PC-3 (cell line): Measurements from ENCODE around the gene IQSEC3. TPM values are rescaled to one million over a fixed set of nuclear protein-coding genes. Genes with fewer than 3 reads are reported as not detected.

Experiments used
- ATAC-seq: fragments of 200-7000 bp; cut with Tn5 transposase; 2 replicates; pipeline ENCODE4 v1.9.1; 2020; ENCODE audit warnings: mild to moderate bottlenecking, moderate library complexity
- BruUV-seq: library from RNA; stranded (reverse); fragments of 400-500 nt; replicated peaks from 2 replicates; lab custom pipeline; 2021; lab: Mats Ljungman, UMichigan
- CTCF ChIA-PET: fragments of 300-600 bp; sonication (Branson Sonifier 250); formaldehyde crosslinking; loops from one replicate; lab custom pipeline; 2022; ENCODE audit warnings: antibody characterized with exemption; lab: Charles Lee
- POLR2A ChIA-PET: fragments of 300-600 bp; sonication (Branson Sonifier 250); formaldehyde crosslinking; loops from one replicate; lab custom pipeline; 2022; ENCODE audit warnings: antibody characterized with exemption; ENCODE audit not compliant: unreplicated experiment; lab: Charles Lee
- DNase-seq: peaks from one replicate; pipeline ENCODE4 v3.0.0-alpha.2; 2015
- H2AFZ ChIP-seq: fragments of 300-600 bp; sonication (generic); 2 replicates; pipeline ENCODE4 v1.6.0; 2016; ENCODE audit warnings: antibody characterized with exemption, low read length
- H3F3A ChIP-seq: fragments of 300-600 bp; sonication (generic); one replicate; pipeline ENCODE4 v1.6.0; 2017; ENCODE audit warnings: antibody characterized with exemption, low read length, control low read depth, mild to moderate bottlenecking; ENCODE audit not compliant: unreplicated experiment
- H3K27ac ChIP-seq: fragments of 300-600 bp; sonication (generic); 2 replicates; pipeline ENCODE4 v1.5.1; 2016; ENCODE audit warnings: mild to moderate bottlenecking, low read length
- H3K27me3 ChIP-seq: fragments of 300-600 bp; sonication (generic); 2 replicates; pipeline ENCODE4 v1.6.1; 2016; ENCODE audit warnings: low read length, mixed read lengths
- H3K36me3 ChIP-seq: fragments of 300-600 bp; sonication (generic); 2 replicates; pipeline ENCODE4 v1.6.1; 2016; ENCODE audit warnings: low read depth, mixed run types, low read length, mixed read lengths
- H3K4me1 ChIP-seq: fragments of 300-600 bp; sonication (generic); 2 replicates; pipeline ENCODE4 v1.5.1; 2016; ENCODE audit warnings: low read length; ENCODE audit not compliant: insufficient read depth
- H3K4me2 ChIP-seq: fragments of 300-600 bp; sonication (generic); 2 replicates; pipeline ENCODE4 v1.6.0; 2016; ENCODE audit warnings: low read length
- H3K4me3 ChIP-seq: fragments of 300-600 bp; sonication (generic); 2 replicates; pipeline ENCODE4 v1.5.1; 2016; ENCODE audit warnings: mild to moderate bottlenecking, low read length, mixed read lengths
- H3K79me2 ChIP-seq: fragments of 300-600 bp; sonication (generic); 2 replicates; pipeline ENCODE4 v1.6.1; 2017; ENCODE audit warnings: low read length, mixed read lengths
- H3K9ac ChIP-seq: fragments of 300-600 bp; sonication (generic); 2 replicates; pipeline ENCODE4 v1.6.0; 2016; ENCODE audit warnings: mild to moderate bottlenecking, low read length
- H3K9me2 ChIP-seq: fragments of 300-600 bp; sonication (generic); replicated peaks from 2 replicates; pipeline ENCODE4 v1.6.1; 2016; ENCODE audit warnings: mixed run types, low read length, mixed read lengths
- H3K9me3 ChIP-seq: fragments of 300-600 bp; sonication (generic); 2 replicates; pipeline ENCODE4 v1.6.1; 2016; ENCODE audit warnings: low read length, mixed read lengths
- H4K20me1 ChIP-seq: fragments of 300-600 bp; sonication (generic); 2 replicates; pipeline ENCODE4 v1.6.1; 2016; ENCODE audit warnings: low read length, mixed read lengths
- CTCF ChIP-seq: fragments of 300-600 bp; sonication (generic); conservative IDR thresholded peaks from 2 replicates; pipeline ENCODE4 v1.5.1; 2017; ENCODE audit warnings: antibody characterized with exemption, low read depth, mild to moderate bottlenecking, low read length
- EZH2 ChIP-seq: fragments of 300-600 bp; sonication (generic); IDR thresholded peaks from one replicate; pipeline ENCODE4 v1.6.1; 2017; ENCODE audit warnings: antibody characterized with exemption, mild to moderate bottlenecking, low read length; ENCODE audit not compliant: unreplicated experiment
- EZH2phosphoT487 ChIP-seq: fragments of 300-600 bp; sonication (generic); IDR thresholded peaks from 2 replicates; pipeline ENCODE4 v1.6.1; 2018; ENCODE audit warnings: mild to moderate bottlenecking, antibody characterized with exemption, low read length, borderline replicate concordance
- intact Hi-C: fragments of 100-400 bp; cut with micrococcal nuclease; formaldehyde crosslinking; loops from 2 replicates; pipeline ENCODE4 v1.9.0; 2023
- total RNA-seq: library from RNA; depleted of rRNA; stranded (reverse); fragments of >200 nt; gene quantifications from 2 replicates; pipeline ENCODE4 v1.2.3, GENCODE V29; 2014

The IQSEC3 gene
- total RNA-seq, 1 experiment from 2014 or later, result 0.11 TPM

- H3K9me2 ChIP-seq, result no peaks in the 10 kb centered on the region
- no peaks in the 10 kb centered on the region for H4K20me1 ChIP-seq
- no peak overlapping the region for H3K4me3 ChIP-seq
- DNase-seq, result no peak
- BruUV-seq, result no TSS peak
- ATAC-seq, result no peak
- H3K36me3 ChIP-seq, result no peaks in the 10 kb centered on the region
- H3K9me3 ChIP-seq, result no peaks in the 10 kb centered on the region
- POLR2A ChIA-PET, result no interaction called here
- CTCF ChIA-PET, result no interaction called here
- H3K4me1 ChIP-seq, result no peaks in the 10 kb centered on the region
- no peak overlapping the region for H2AFZ ChIP-seq
- intact Hi-C loops, result no loop called here
- no peak for TF ChIP-seq EZH2
- no peak for TF ChIP-seq EZH2phosphoT487
- no peak for TF ChIP-seq CTCF
- no peak overlapping the region for H3K4me2 ChIP-seq
- H3F3A ChIP-seq, result no peaks in the 10 kb centered on the region
- no peaks in the 10 kb centered on the region for H3K79me2 ChIP-seq
- peaks cover 27% of the 10 kb centered on the region for H3K27me3 ChIP-seq
- no peak overlapping the region for H3K9ac ChIP-seq
- H3K27ac ChIP-seq, result no peak overlapping the region
Observed at GRCh38 chr12:160858-161257, 94.3 kb downstream of the IQSEC3 start.

- CTCF ChIA-PET, result no interaction called here
- no peak overlapping the region for H3K4me2 ChIP-seq
- POLR2A ChIA-PET, result no interaction called here
- DNase-seq (no peak), ATAC-seq (no peak)
- H3K9me3 ChIP-seq, result no peaks in the 10 kb centered on the region
- H3K4me1 ChIP-seq, result no peaks in the 10 kb centered on the region
- no peak overlapping the region for H3K4me3 ChIP-seq
- H3K79me2 ChIP-seq, result no peaks in the 10 kb centered on the region
- H3K36me3 ChIP-seq, result no peaks in the 10 kb centered on the region
- BruUV-seq, result no TSS peak
- H3K9me2 ChIP-seq, result no peaks in the 10 kb centered on the region
- TF ChIP-seq EZH2phosphoT487, result no peak
- H3K9ac ChIP-seq, result no peak overlapping the region
- H3F3A ChIP-seq, result no peaks in the 10 kb centered on the region
- H3K27me3 ChIP-seq, result peaks cover 22% of the 10 kb centered on the region
- no peak overlapping the region for H2AFZ ChIP-seq
- H4K20me1 ChIP-seq, result no peaks in the 10 kb centered on the region
- H3K27ac ChIP-seq, result no peak overlapping the region
- intact Hi-C loops, result no loop called here
Observed at GRCh38 chr12:161823-162222, 95.3 kb downstream of the IQSEC3 start.

- Histone ChIP-seq H3F3A (no peaks in the 10 kb centered on the region), H3K4me1 (no peaks in the 10 kb centered on the region), H3K27me3 (peaks cover 19% of the 10 kb centered on the region), H3K9me2 (no peaks in the 10 kb centered on the region), H3K4me2 (no peak overlapping the region), H3K9me3 (no peaks in the 10 kb centered on the region), H2AFZ (no peak overlapping the region), H3K27ac (no peak overlapping the region), H3K79me2 (no peaks in the 10 kb centered on the region), H4K20me1 (no peaks in the 10 kb centered on the region), H3K36me3 (no peaks in the 10 kb centered on the region), H3K4me3 (no peak overlapping the region), H3K9ac (no peak overlapping the region)
- POLR2A ChIA-PET, result no interaction called here
- TF ChIP-seq EZH2phosphoT487 (no peak), EZH2 (no peak), CTCF (no peak)
- no TSS peak for BruUV-seq
- intact Hi-C loops, result no loop called here
- no peak for DNase-seq
- ATAC-seq, result no peak
- CTCF ChIA-PET, result no interaction called here
Observed at GRCh38 chr12:162467-163307, 96.1 kb downstream of the IQSEC3 start.
